Measurements from ENCODE around the gene MKRN2OS.

Gene MKRN2OS, protein sequence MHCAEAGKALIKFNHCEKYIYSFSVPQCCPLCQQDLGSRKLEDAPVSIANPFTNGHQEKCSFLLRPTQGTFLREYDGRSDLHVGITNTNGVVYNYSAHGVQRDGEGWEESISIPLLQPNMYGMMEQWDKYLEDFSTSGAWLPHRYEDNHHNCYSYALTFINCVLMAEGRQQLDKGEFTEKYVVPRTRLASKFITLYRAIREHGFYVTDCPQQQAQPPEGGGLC

DNA sequence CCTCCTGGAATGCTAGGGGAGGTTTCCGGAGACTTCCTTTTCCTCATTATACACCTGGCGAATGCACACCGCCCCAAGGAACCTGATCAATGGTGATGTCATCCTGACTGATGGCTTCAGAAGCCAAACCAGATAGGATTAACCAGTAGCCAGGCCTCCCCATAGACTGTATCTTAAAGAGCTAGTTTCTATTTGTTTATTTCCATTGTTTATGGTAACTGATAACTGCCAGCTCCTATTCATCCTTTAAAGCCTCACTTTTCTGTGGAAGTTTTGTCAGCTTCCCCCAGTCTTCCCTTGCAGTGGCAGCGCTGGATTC lies at the start of gene MKRN2OS:
Gene MKRN2OS (minus strand): TSS at position 27 of the 319 bp plus-strand sequence. CDS start 35 bp downstream, outside the sequence.
- DNase-seq, result no peak

- DNase-seq, result no peak
These were observed 48.2 kb upstream of the MKRN2OS start for GRCh38 chr3:12593473-12593872.

DNA sequence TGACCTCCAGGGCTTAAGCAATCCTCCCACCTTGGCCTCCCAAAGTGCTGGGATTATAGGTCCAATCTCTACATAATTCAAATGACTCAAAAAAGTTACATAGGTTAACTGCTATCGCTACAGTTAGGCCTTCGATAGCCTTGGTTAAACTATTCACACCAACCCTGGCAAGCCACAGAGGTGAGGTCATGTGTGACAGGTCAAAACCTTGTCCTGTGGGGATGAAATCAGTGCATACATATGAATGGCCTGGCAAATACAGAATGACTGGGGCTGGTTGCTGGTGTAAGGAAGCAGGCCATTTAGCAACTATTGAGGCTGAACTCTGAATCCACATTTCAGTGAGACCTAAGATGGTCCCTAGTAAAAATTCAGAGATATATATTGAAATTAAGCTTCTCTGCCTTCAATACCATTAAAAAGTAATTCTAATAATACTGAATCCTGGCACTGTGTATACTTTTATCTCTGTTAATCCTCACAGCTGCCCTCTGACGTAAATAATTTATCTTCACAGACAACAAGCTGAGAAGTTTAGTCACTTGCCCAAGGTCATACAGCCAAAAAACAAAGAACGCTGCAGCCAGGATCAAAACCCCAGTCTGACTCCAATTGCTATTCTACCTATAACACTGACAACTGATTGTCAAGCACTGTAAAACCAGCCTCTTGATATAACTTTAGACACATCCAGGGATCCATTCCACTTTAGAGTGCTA lies 46.9 kb upstream of the MKRN2OS start:
- no peak for DNase-seq

- DNase-seq, result no peak
These were observed 46.2 kb upstream of the MKRN2OS start for GRCh38 chr3:12591456-12591855.

- DNase-seq, result no peak
These were observed 44.8 kb upstream of the MKRN2OS start for GRCh38 chr3:12590096-12590495.

GRCh38 chr3:12588039-12589009 lies 43.0 kb upstream of the MKRN2OS start:
- DNase-seq, result no peak

- no peak for DNase-seq
These were observed 41.1 kb upstream of the MKRN2OS start for GRCh38 chr3:12586403-12586802.

DNA sequence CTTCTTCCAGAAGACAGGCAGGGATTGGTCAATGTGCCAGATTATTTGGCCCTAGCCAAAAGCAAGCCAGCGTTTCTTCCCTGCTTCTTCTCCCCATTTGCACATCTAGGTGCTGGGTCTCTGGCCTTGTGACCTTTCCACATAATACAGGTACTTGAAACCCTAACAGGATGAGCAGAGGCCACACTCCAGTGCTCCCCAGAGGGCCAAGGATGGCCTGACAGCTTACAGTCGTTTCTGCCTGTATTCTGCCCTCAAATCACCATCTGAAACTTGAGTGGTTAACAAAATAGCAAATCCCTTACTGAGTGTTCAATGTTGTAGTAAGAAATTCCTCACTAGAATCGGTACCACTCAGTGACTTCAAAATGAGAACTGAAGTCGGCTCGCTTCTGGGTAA lies 40.7 kb upstream of the MKRN2OS start:
- no peak for DNase-seq

GRCh38 chr3:12585181-12585580 lies 39.9 kb upstream of the MKRN2OS start:
- no peak for DNase-seq

- no peak for DNase-seq
These were observed 38.8 kb upstream of the MKRN2OS start for GRCh38 chr3:12584083-12584482.

DNA sequence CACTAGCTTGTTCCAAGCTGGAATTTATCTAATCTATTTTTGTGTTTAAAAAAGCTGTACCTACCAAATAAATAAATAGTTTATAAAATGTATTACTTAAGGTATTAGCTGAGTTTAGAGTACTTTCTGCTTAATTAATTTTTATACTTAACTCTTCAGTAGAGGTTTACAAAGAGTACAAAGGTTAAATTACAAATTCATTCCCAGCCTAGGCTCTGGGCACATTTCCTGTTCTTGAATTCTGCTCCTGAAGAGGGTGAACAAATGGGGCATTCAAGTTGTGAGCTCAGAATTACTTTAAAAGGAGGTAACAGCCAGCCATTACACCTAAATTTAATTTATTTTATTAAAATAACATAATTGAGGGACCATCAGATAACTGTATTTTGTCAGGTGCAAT lies 38.0 kb upstream of the MKRN2OS start:
- DNase-seq, result no peak

- no peak for DNase-seq
These were observed 37.4 kb upstream of the MKRN2OS start for GRCh38 chr3:12582730-12583129.

DNA sequence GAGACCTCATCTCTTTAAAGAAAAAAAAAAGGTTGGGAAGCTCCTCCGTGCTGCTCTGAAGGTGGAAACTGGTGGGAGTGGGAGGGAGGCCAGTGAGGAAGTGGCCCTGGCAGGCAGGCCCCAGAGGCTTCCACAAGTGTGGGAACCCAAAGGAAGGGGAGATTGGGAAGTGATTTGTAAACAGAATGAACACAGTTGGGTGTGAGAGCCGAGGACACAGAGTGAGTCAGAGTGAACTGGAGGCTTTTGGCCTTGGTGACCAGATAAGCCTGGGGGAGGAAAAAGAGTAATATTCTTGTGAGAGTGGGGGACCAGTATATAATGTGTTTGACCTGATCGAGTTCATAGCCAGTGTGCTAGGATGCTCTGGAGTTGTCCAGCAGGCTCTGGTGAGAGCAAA lies 34.6 kb upstream of the MKRN2OS start:
- DNase-seq, result no peak

- DNase-seq, result no peak
These were observed 34.2 kb upstream of the MKRN2OS start for GRCh38 chr3:12579456-12579855.

DNA sequence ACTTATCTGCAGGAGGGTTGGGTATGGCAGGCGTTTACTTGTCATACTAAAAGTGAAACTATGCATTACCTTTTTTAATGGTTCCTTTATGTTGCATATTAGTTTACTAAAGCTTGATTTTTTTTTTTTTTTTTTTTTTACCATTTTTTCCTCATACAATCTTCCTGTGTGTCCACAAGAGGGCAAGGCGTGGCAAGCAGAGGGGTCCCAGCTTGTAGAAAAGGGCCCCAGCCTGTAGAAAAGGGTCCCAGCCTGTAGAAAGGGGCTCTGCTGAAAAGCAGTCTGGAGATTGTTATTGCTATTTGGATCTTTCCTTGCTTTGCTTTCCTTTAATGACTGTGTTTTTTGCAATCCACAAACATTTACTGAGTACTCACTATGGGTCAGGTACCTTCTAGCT lies 33.4 kb upstream of the MKRN2OS start:
- no peak for DNase-seq

- no peak for DNase-seq
These were observed 32.1 kb upstream of the MKRN2OS start for GRCh38 chr3:12577379-12577778.

DNA sequence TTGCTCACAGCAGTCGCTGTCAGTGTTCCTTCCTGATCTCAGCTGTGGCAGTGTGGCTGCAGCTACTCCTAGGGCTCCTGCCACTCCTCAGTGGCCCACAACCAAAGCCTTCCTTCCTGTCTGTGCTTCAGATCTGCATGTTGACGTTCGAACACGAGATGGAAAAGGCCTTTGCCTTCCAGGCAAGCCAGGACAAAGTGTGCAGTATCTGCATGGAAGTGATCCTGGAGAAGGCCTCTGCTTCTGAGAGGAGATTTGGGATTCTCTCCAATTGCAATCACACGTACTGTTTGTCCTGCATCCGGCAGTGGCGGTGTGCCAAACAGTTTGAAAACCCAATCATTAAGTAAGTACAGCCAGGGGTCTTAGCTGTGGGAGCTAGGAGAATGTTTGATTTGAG lies 29.4 kb upstream of the MKRN2OS start:
- DNase-seq, result no peak

DNA sequence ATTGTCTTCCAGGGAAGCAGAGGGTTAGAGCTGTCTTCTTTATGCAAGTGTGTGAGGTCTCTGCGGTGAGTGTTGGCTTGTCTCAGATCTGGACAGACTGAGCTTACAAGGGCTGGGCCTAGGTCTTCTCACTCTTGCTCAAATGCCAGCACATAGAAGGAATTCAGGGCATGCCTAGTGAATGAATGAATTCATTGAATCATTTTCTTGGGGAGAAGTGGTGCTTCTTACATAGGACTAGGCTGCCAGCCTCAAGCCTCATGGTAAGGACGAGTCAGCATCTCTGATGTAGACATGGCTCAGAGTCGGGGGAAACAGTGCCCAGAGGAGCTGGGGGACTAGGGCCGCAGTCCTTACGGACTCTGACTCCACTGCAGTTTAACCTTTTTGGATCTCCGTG lies 28.8 kb upstream of the MKRN2OS start:
- DNase-seq, result no peak

DNA sequence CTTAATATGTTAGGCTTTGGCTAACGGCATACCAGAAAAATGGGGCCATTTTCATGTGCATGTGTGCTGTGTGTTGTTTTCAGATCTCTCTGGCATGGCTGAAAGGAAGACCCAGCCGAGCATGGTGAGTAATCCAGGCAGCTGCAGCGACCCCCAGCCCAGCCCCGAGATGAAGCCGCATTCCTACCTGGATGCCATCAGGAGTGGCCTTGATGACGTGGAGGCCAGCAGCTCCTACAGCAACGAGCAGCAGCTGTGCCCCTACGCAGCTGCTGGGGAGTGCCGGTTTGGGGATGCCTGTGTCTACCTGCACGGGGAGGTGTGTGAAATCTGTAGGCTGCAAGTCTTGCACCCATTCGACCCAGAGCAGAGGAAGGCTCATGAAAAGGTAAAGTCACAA lies 26.7 kb upstream of the MKRN2OS start:
- no peak for DNase-seq

- no peak for DNase-seq
These were observed 24.5 kb upstream of the MKRN2OS start for GRCh38 chr3:12569836-12570235.

DNA sequence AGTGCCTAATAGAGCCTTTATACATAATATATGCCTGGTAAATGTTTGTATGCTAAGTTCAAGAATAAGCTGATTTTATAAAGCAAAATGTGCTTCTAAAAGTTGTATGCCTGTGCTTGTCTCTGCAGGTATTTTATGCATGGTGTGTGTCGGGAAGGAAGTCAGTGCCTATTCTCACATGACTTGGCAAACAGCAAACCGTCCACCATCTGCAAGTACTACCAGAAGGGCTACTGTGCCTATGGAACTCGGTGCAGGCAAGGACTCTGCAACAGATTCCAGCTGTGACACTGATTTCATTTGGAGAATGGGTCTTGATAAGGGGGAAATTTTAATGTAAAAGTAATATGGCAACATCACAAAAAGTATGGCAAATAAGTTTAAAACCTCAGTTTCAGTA lies 23.4 kb upstream of the MKRN2OS start:
- no peak for DNase-seq

DNA sequence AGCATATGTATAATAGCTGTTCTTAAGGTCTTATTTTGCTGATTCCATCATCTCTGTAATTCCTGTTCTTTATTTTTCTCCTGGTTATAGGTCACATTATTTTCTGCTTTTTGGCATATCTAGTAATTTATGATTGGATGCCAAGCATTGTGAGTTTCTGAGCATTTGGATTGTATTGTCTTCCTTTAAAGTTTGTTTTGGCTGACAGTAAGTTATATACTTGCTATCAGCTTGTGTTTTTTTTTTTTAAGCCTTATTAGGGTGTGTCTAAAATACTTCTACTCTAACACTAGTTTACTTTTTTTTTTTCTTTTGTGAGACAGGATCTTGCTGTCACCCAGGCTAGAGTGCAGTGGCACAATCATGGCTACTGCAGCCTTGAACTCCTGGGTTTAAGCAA lies 21.7 kb upstream of the MKRN2OS start:
- no peak for DNase-seq

DNA sequence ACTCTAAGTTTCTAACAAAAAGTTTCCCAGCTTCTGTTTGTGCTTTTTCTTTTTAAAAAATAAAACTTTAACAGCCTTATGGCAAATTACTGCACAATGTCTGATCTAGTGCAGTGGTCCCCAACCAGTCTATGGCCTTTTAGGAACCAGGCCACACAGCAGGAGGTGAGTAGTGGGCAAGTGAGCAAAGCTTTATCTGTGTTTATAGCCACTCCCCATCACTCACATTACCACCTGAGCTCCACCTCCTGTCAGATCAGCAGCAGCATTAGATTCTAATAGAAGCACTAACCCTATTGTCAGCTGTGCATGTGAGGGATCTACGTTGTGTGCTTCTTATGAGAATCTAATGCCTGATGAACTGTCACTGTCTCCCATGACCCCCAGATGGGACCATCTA lies 17.2 kb upstream of the MKRN2OS start:
- no peak for DNase-seq

DNA sequence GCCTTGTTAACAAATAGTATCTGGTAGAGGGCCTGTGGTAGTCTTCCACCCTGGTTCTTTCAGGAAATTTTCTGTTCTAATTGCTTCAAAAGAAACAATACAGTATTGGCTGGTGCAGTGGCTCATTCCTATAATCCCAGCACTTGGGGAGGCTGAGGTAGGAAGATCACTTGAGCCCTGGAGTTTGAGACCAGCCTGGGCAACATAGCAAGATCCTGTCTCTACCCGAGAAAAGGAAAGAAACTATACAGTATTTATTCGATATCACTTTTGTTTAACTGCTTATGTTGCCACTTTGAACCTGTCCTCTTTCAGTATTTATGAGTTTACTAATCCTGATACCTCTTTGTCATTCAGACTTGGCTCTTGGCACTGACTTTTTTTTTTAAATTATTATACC lies 16.1 kb upstream of the MKRN2OS start:
- DNase-seq, result no peak

All from stimulated activated CD4-positive, alpha-beta T cell treated with anti-CD3 and anti-CD28 coated beads, Interleukin-4, amount 100 ng/mL, for 1 hour (primary cell).